Suprapubic skin (tissue), 4 donors: Measurements from ENCODE around the gene ADGRG7.

Experiments used
- CTCF ChIP-seq, 2 donors: fragments of 200-600 bp in 1 of 2; fragments of 450-650 bp in 1 of 2; sonication (generic) in 1 of 2; IDR thresholded peaks; one replicate each; pipeline ENCODE4 v1.5.1; 2016 to 2019; ENCODE audit warnings: antibody characterized with exemption in 2 of 2, mild to moderate bottlenecking in 1 of 2, moderate library complexity in 1 of 2
- EP300 ChIP-seq: sonication (generic); formaldehyde crosslinking; IDR thresholded peaks from one replicate; pipeline ENCODE4 v1.6.1; 2017; ENCODE audit warnings: antibody characterized with exemption
- POLR2AphosphoS5 ChIP-seq, 3 donors: sonication (generic); formaldehyde crosslinking; IDR thresholded peaks; one replicate each; pipeline ENCODE4 v1.6.1; 2017; ENCODE audit warnings: antibody characterized with exemption in 3 of 3

- TF ChIP-seq CTCF (IDR thresholded peaks at IDR 0.05) (no peak), EP300 (no peak), POLR2AphosphoS5 (IDR thresholded peaks at IDR 0.05) (no peak)
These were observed 6.6 kb upstream of the ADGRG7 start for GRCh38 chr3:100602506-100603444.
